SU-DHL-6 (cell line): ENCODE measurements around the gene MFSD2A.

Experiments used
- CTCF ChIP-seq: fragments of 200-600 bp; sonication (generic); IDR thresholded peaks from one replicate; pipeline ENCODE4 v1.5.1; 2017; ENCODE audit warnings: antibody characterized with exemption, mild to moderate bottlenecking, low read length, moderate library complexity; ENCODE audit not compliant: insufficient read depth, poor library complexity, severe bottlenecking
- EZH2phosphoT487 ChIP-seq: fragments of 200-600 bp; sonication (generic), shearing (Covaris generic); conservative IDR thresholded peaks from 2 replicates; pipeline ENCODE4 v1.6.1; 2018; ENCODE audit warnings: mild to moderate bottlenecking, antibody characterized with exemption, low read length, moderate library complexity, mixed read lengths

- TF ChIP-seq EZH2phosphoT487 (no peak), CTCF (peak; percentile 94)
Measured at GRCh38 chr1:39973503-39974135, 18.7 kb downstream of the MFSD2A start.
